Endothelial cell (in vitro differentiated cells): Measurements from ENCODE around the gene NEURL2. TPM values are rescaled to one million over a fixed set of nuclear protein-coding genes. Genes with fewer than 3 reads are reported as not detected.
"Not testable (repeated sequence)": the region's sequence is repeated elsewhere in the genome, so short reads cannot be mapped to it uniquely, and the experiment has no call there.

ENCODE experiments used
- DNase-seq: peaks from one replicate; pipeline ENCODE4 v3.0.0; 2021; ENCODE audit warnings: low spot score
- H3K27ac Mint-ChIP-seq: one replicate; pipeline ENCODE4 v1.8.0; 2021; ENCODE audit warnings: mixed read lengths, inconsistent platforms; ENCODE audit not compliant: unreplicated experiment
- H3K27me3 Mint-ChIP-seq: one replicate; pipeline ENCODE4 v1.8.0; 2021; ENCODE audit warnings: mild to moderate bottlenecking, moderate library complexity, mixed read lengths, inconsistent platforms; ENCODE audit not compliant: unreplicated experiment
- H3K36me3 Mint-ChIP-seq: one replicate; pipeline ENCODE4 v1.8.0; 2021; ENCODE audit warnings: mild to moderate bottlenecking, low read depth, mixed read lengths, inconsistent platforms; ENCODE audit not compliant: unreplicated experiment
- H3K4me1 Mint-ChIP-seq: one replicate; pipeline ENCODE4 v1.8.0; 2021; ENCODE audit warnings: mild to moderate bottlenecking, mixed read lengths, inconsistent platforms; ENCODE audit not compliant: unreplicated experiment
- H3K4me3 Mint-ChIP-seq: one replicate; pipeline ENCODE4 v1.8.0; 2021; ENCODE audit warnings: mild to moderate bottlenecking, mixed read lengths, inconsistent platforms; ENCODE audit not compliant: unreplicated experiment
- H3K9me3 Mint-ChIP-seq: one replicate; pipeline ENCODE4 v1.8.0; 2021; ENCODE audit warnings: mixed read lengths, inconsistent platforms; ENCODE audit not compliant: unreplicated experiment
- CTCF ChIP-seq: fragments of 200-600 bp; sonication (generic); IDR thresholded peaks from one replicate; pipeline ENCODE4 v1.5.0; 2021; ENCODE audit warnings: antibody characterized with exemption; ENCODE audit not compliant: unreplicated experiment
- total RNA-seq: library from RNA; stranded (reverse); fragmentation: NEBNext Ultra II Directional; extraction: Animal tissue kit (Norgen Biotek cat#: 25700); gene quantifications from one replicate; pipeline ENCODE4 v1.2.1, GENCODE V29; 2021; ENCODE audit not compliant: unreplicated experiment

NEURL2 gene
- total RNA-seq, 1 donor from 2014 or later = 3.6 TPM

DNA sequence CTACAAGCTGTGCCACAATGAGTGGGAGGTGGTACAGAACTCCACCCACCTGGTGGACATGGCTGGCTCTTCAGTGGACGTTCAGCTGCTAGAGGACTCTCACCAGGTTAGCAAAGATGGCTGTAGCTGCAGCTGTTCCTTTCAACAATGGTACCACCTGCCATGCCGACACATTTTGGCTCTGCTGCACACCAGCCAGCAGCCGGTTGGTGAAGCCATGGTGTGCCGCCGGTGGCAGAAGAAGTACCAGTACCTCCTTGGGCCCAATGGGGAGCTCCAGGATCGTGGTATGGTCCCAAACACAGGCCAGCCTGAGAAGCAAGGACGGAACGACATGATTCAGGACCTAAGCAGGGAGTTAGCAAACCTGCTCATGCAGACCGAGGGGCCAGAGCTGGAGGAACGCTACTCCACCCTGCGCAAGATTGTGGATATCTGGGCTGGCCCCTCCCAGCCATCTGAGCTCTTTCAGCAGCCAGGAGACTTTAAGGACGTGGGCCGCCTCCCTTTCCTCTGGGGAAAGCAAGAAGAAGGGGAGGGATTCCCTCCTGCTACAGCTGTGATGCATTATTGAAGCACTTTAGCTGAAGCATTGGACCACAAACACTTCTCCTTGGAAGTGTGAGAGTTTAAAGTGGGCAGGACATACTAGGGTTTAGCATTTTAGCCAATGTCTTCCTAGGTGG, 12.8 kb downstream of the NEURL2 start:
- Mint-ChIP-seq H3K36me3 (peaks cover 8% of the 10 kb centered on the region), H3K27me3 (peaks cover 4% of the 10 kb centered on the region), H3K27ac (no peak overlapping the region), H3K4me3 (no peak overlapping the region), H3K4me1 (peaks cover 10% of the 10 kb centered on the region), H3K9me3 (no peaks in the 10 kb centered on the region)
- no peak for DNase-seq
- TF ChIP-seq CTCF = no peak

DNA sequence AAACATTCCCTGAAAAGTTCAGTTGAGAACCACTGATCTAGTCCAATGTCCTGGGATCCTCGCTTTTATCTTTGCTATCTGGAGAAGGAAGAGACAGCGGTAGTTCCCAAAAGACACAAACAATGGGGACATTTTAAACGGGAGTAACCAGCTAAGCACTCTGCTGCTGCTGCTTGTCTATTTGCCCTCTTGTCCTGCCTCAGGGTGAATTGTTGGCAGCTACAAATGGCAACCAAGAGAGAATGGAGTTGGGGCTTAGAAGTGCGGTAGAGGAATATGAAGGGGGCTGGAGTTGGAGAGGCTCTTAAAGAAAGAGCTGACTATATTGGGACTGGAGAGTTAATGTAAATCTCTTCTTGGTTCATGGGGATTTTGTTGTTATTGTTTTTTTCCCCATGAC, 16.4 kb downstream of the NEURL2 start:
- peaks cover 14% of the 10 kb centered on the region for H3K4me1 Mint-ChIP-seq
- no peak for DNase-seq
- peaks cover 8% of the 10 kb centered on the region for H3K36me3 Mint-ChIP-seq
- no peaks in the 10 kb centered on the region for H3K9me3 Mint-ChIP-seq
- H3K27me3 Mint-ChIP-seq = peaks cover 1% of the 10 kb centered on the region
- H3K4me3 Mint-ChIP-seq = no peak overlapping the region
- no peak for TF ChIP-seq CTCF
- no peak overlapping the region for H3K27ac Mint-ChIP-seq

DNA sequence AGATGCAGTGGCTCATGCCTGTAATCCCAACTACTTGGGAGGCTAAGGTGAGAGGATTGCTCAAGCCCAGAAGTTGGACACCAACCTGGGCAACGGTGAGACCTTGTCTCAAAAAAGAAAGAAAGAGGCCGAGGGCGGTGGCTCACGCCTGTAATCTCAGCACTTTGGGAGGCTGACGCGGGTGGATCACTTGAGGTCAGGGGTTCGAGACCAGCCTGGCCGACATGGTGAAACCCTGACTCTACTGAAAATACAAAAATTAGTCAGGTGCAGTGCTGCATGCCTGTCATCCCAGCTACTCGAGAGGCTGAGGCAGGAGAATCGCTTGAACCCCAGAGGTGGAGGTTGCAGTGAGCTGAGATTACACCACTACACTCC, 16.9 kb downstream of the NEURL2 start:
- not testable (repeated sequence) for H3K9me3 Mint-ChIP-seq, DNase-seq, H3K4me3 Mint-ChIP-seq, H3K27me3 Mint-ChIP-seq, H3K36me3 Mint-ChIP-seq, H3K27ac Mint-ChIP-seq
- H3K4me1 Mint-ChIP-seq = peaks cover 14% of the 10 kb centered on the region

GRCh38 chr20:45873409-45874103, 17.5 kb downstream of the NEURL2 start:
- DNase-seq = no peak
- no peaks in the 10 kb centered on the region for H3K9me3 Mint-ChIP-seq
- peaks cover 14% of the 10 kb centered on the region for H3K4me1 Mint-ChIP-seq
- no peak for TF ChIP-seq CTCF
- H3K27me3 Mint-ChIP-seq = peaks cover 1% of the 10 kb centered on the region
- no peak overlapping the region for H3K4me3 Mint-ChIP-seq
- peaks cover 8% of the 10 kb centered on the region for H3K36me3 Mint-ChIP-seq
- H3K27ac Mint-ChIP-seq = no peak overlapping the region

DNA sequence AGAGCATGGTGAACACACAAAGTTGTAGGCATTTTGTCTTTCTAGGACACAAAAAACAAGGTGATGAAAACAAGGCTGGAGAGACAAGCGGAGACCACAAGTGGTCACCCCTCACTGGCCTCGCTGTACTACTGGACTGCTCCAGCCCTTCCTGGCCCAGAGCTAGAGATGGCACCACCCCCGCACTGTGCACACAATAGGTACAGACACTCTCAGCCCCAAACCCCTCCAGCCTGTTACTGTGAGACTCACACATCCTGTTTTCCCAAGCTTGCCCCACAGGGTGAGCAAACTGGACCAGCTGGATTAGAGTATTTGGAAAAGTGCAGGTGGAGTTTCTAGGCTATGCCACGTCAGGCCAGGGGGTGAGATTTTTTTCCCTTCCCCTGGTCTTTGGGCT, 18.4 kb downstream of the NEURL2 start:
- no peak for DNase-seq
- no peak for TF ChIP-seq CTCF
- Mint-ChIP-seq H3K4me3 (no peak overlapping the region), H3K36me3 (peaks cover 8% of the 10 kb centered on the region), H3K27ac (no peak overlapping the region), H3K9me3 (no peaks in the 10 kb centered on the region), H3K27me3 (peaks cover 1% of the 10 kb centered on the region), H3K4me1 (peaks cover 14% of the 10 kb centered on the region)
